ENCODE measurements around the gene RELN.

DNA sequence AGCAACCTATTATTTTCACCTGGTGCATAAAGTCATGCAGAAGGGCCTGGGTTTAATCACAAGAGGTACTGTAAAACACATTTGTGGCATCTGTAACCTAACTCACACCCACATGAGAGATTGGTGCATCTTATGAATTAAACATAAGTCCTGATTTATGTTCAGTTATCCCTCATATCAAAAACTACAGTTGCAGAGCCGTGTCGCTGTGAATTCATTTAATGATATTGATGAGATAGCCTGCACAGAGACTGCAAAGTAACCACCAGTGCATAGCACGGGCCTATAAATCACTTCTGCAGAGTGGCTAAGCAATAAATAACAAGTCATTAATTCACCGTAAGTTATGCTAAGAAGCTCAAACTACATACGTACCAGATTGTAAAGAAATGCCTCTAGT lies 178.2 kb downstream of the RELN start:
- TF ChIP-seq, protein P1, sequence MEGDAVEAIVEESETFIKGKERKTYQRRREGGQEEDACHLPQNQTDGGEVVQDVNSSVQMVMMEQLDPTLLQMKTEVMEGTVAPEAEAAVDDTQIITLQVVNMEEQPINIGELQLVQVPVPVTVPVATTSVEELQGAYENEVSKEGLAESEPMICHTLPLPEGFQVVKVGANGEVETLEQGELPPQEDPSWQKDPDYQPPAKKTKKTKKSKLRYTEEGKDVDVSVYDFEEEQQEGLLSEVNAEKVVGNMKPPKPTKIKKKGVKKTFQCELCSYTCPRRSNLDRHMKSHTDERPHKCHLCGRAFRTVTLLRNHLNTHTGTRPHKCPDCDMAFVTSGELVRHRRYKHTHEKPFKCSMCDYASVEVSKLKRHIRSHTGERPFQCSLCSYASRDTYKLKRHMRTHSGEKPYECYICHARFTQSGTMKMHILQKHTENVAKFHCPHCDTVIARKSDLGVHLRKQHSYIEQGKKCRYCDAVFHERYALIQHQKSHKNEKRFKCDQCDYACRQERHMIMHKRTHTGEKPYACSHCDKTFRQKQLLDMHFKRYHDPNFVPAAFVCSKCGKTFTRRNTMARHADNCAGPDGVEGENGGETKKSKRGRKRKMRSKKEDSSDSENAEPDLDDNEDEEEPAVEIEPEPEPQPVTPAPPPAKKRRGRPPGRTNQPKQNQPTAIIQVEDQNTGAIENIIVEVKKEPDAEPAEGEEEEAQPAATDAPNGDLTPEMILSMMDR (IDR thresholded peaks at IDR 0.05 in 4 of 5, conservative IDR thresholded peaks at IDR 0.05 in 1 of 5) = no peak
- TF ChIP-seq POLR2A (IDR thresholded peaks at IDR 0.05) = no peak

All from gastrocnemius medialis (tissue), 4 donors.